ENCODE measurements around the gene CGB7. TPM values are rescaled to one million over a fixed set of nuclear protein-coding genes. Genes with fewer than 3 reads are reported as not detected.
A peak's percentile ranks its signal among the peaks of the same experiment; 100 is the strongest.

Gene CGB7
- total RNA-seq, 1 donor from 2014 or later: not detected

GRCh38 chr19:49017666-49018351 lies 39.7 kb downstream of the CGB7 start:
- Mint-ChIP-seq H3K9me3 (ENCODE audit: unreplicated experiment) (no peaks in the 10 kb centered on the region), H3K27ac (ENCODE audit: unreplicated experiment) (no peak overlapping the region), H3K36me3 (ENCODE audit: low read depth, unreplicated experiment) (peaks cover 6% of the 10 kb centered on the region), H3K4me1 (ENCODE audit: unreplicated experiment) (peaks cover 4% of the 10 kb centered on the region), H3K27me3 (ENCODE audit: unreplicated experiment) (peaks cover 9% of the 10 kb centered on the region), H3K4me3 (ENCODE audit: unreplicated experiment) (no peak overlapping the region)
- peak; percentile 70 for DNase-seq (ENCODE audit: low spot score)
- peak; percentile 6 for TF ChIP-seq CTCF (IDR thresholded peaks at IDR 0.05; ENCODE audit: unreplicated experiment)

DNA sequence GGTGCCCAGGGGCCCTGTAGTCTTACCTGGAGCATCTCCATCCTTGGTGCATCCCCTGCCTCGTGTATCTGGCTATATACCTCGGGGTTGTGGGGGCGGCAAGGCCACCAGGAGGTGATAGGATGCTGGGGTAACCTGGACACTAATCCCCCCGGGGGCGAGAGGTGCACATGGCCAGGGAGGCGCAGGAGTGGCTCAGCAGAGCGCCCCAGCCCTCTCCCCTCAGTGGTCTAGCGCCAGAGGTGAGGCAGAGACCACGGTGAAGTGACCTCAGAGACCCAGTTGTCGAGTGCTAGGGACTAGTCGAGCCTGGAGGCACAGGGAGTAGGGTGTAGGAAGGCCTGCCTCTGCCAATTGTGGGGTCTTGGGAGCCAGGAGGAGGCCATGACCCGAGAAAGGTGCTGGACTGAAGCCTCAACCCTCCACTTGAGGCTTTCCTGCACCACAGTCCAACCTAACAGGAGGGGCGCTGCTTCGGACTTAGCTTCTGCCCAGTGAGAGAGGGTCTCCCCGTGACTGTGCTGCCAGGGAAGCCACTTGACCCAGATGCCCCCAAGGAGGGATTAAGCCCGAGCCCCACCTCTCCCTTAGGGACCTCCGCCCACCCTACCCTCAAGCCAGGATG lies 40.4 kb downstream of the CGB7 start, which contains the start of gene LHB:
LHB (minus strand) TSS at position 51 of the 625 bp plus-strand sequence; CDS start at position 41, 10 bp downstream.
- H3K27ac Mint-ChIP-seq (ENCODE audit: unreplicated experiment): no peak within 1 kb of the TSS
- TF ChIP-seq CTCF (IDR thresholded peaks at IDR 0.05; ENCODE audit: unreplicated experiment): no peak
- H3K4me3 Mint-ChIP-seq (ENCODE audit: unreplicated experiment): no peak within 1 kb of the TSS
- DNase-seq (ENCODE audit: low spot score): no peak
- H3K4me1 Mint-ChIP-seq (ENCODE audit: unreplicated experiment): peaks cover 4% of the 10 kb centered on the region
- H3K27me3 Mint-ChIP-seq (ENCODE audit: unreplicated experiment): peaks cover 11% of the 10 kb centered on the region
- H3K9me3 Mint-ChIP-seq (ENCODE audit: unreplicated experiment): no peaks in the 10 kb centered on the region
- peaks cover 10% of the 10 kb centered on the region for H3K36me3 Mint-ChIP-seq (ENCODE audit: low read depth, unreplicated experiment)

- Mint-ChIP-seq H3K4me3 (ENCODE audit: unreplicated experiment) (no peak overlapping the region), H3K9me3 (ENCODE audit: unreplicated experiment) (no peaks in the 10 kb centered on the region), H3K27me3 (ENCODE audit: unreplicated experiment) (peaks cover 9% of the 10 kb centered on the region), H3K36me3 (ENCODE audit: low read depth, unreplicated experiment) (peaks cover 10% of the 10 kb centered on the region), H3K27ac (ENCODE audit: unreplicated experiment) (no peak overlapping the region), H3K4me1 (ENCODE audit: unreplicated experiment) (peaks cover 4% of the 10 kb centered on the region)
- no peak for DNase-seq (ENCODE audit: low spot score)
- no peak for TF ChIP-seq CTCF (IDR thresholded peaks at IDR 0.05; ENCODE audit: unreplicated experiment)
Observed at GRCh38 chr19:49016067-49016839, 41.3 kb downstream of the CGB7 start.

GRCh38 chr19:49014870-49015255 lies 42.7 kb downstream of the CGB7 start:
- H3K4me3 Mint-ChIP-seq (ENCODE audit: unreplicated experiment): no peak overlapping the region
- peaks cover 4% of the 10 kb centered on the region for H3K4me1 Mint-ChIP-seq (ENCODE audit: unreplicated experiment)
- no peaks in the 10 kb centered on the region for H3K9me3 Mint-ChIP-seq (ENCODE audit: unreplicated experiment)
- H3K36me3 Mint-ChIP-seq (ENCODE audit: low read depth, unreplicated experiment): peaks cover 18% of the 10 kb centered on the region
- no peak overlapping the region for H3K27ac Mint-ChIP-seq (ENCODE audit: unreplicated experiment)
- no peak for TF ChIP-seq CTCF (IDR thresholded peaks at IDR 0.05; ENCODE audit: unreplicated experiment)
- H3K27me3 Mint-ChIP-seq (ENCODE audit: unreplicated experiment): peaks cover 9% of the 10 kb centered on the region
- DNase-seq (ENCODE audit: low spot score): no peak

All from endothelial cell (in vitro differentiated cells).